GM21515 (cell line): ENCODE results near the gene DCAF11.
"Not testable (repeated sequence)": the region's sequence is repeated elsewhere in the genome, so short reads cannot be mapped to it uniquely, and the experiment has no call there.

Source experiments
- ATAC-seq: cut with Tn5 transposase; IDR thresholded peaks from one replicate; pipeline ENCODE4 v1.9.1; 2021; ENCODE audit not compliant: unreplicated experiment

Gene DCAF11

DNA sequence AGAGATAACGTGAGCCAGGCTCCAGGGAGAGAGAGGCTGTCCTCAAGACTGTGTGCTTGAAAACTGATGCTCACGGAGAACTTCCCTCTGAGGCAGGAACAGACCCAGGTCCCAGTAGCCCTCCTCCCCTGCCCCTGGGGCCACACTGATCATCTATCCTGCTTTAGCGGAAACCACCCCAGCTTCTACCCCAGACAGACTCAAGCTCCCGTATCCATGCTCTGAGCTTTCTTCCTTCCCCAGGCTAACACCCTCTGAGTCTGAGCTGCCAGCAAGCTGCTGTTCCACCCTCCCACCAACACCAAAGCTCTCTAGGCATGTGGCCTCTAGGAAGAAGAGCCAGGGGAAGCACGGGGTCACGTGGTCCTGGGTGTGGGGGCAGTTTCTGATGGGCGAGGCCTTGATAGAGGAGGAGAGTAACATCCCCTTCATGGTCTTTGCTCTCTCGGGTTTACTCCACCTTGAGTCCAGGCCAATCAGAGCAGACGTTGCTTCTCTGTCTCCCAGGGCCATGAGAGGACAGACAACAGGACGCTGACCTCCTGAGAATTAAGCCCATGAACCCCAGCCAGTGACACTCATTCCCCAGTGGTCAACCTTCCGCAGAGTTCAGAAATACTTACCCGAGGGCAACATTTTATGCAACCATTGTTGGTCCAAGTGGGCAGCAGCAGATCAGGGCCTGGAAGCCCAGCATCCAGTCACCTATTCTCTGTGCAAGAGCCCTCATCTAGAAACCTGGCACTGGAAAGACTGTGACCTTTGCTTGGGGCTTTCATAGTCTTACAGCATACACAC lies 19.1 kb upstream of the DCAF11 start:
- peak; percentile 60 for ATAC-seq

DNA sequence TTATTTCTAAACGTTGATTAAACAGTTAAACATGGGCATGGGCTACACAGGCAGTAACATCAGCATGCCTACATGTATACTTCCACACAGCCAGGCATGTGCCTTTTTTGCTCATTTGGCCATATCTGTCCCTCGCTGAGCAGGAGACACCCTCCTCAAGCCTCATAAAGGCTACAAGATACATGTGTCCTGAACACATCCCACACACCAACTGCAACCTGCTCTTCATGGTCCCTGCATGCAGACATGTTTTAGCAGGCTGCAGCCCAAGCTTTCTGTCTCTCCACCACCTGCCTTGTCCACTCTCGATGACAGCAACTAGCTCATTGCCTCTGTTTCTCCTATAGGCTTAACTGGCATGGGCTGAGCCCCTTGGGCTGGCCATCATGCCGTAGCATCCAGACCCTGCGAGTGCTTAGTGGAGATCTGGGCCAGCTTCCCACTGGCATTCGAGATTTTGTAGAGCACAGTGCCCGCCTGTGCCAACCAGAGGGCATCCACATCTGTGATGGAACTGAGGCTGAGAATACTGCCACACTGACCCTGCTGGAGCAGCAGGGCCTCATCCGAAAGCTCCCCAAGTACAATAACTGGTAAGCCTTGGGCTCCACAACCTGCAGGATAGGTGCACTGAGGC lies 17.9 kb upstream of the DCAF11 start:
- ATAC-seq = no peak

DNA sequence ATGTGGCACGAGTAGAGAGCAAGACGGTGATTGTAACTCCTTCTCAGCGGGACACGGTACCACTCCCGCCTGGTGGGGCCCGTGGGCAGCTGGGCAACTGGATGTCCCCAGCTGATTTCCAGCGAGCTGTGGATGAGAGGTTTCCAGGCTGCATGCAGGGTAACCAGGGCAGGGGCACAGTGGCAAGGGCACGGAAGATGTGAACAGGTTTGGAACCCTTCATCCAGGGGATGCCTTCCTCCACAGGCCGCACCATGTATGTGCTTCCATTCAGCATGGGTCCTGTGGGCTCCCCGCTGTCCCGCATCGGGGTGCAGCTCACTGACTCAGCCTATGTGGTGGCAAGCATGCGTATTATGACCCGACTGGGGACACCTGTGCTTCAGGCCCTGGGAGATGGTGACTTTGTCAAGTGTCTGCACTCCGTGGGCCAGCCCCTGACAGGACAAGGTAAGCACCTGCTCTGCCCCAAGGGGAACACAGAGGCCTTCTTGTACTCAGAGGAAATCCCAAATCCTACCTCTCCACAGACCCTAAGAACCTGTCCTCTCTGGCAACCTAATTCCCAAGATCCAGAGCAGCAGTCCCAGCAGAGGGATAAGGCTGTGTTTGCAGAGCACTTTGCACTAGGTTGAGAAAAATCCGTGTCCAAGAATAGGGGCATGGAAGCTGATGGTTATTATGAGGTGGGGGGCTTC lies 16.2 kb upstream of the DCAF11 start:
- no peak for ATAC-seq

DNA sequence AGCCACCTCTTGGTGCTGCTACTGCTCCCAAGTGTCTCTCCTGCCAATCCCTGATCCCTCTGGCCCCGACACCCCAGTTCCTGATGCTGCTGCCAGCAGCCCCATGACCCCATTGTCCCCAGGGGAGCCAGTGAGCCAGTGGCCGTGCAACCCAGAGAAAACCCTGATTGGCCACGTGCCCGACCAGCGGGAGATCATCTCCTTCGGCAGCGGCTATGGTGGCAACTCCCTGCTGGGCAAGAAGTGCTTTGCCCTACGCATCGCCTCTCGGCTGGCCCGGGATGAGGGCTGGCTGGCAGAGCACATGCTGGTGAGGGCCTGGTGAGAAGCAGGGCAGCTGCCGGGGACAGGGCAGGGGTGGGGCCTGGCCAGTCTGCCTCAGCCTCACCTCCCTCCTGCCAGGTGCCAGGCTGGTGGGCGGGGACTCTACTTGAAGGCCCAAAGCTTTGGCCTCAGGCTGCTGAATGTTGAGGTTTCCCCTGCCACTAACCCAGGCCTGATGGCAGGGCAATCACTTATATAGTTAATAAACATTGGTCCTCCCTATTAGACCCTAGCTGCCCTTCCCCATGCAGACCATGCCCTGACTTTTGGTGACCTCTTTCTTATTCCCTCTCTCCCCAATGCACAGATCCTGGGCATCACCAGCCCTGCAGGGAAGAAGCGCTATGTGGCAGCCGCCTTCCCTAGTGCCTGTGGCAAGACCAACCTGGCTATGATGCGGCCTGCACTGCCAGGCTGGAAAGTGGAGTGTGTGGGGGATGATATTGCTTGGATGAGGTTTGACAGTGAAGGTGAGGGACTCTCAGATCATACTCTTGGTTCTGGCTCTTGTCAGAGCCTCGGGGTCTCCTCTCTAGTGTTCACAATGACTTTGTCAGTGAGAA lies 15.4 kb upstream of the DCAF11 start:
- ATAC-seq = no peak

DNA sequence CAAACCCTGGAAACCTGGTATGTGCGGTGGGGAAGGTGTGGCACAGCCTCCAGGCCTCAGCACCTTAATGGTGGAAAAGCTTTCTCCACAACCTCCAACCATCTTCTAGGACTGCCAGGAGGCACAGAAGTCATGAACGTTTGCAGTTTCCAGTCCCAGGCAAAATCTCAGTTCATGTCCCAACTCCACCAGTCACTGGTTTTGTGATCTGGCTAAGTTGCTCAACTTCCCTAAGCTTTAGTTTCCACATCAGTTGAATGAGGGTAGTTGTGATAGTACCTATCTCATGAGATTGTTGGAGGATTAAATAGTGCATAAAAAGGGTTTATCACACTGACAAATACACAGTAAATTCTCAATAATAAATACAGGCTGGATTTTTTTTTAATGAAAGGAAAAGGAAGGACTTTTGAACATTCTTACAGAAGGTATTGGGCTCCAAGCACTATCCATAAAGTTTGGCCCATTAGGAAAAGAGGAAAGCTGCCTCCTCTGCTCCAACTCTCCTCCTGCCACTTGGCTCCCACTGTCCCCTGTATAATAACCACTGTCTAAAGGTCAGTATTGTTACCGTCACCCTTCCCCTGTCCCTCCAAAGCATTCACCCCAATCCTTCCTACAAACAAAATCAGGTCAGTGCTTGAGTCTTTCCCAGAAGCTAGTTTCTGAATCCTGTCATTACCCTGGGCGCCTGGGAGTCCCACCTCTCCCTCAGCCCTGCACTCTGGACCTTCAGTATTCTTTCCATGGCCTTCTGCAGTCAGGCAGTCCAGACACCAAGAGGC lies 14.2 kb upstream of the DCAF11 start:
- no peak for ATAC-seq

DNA sequence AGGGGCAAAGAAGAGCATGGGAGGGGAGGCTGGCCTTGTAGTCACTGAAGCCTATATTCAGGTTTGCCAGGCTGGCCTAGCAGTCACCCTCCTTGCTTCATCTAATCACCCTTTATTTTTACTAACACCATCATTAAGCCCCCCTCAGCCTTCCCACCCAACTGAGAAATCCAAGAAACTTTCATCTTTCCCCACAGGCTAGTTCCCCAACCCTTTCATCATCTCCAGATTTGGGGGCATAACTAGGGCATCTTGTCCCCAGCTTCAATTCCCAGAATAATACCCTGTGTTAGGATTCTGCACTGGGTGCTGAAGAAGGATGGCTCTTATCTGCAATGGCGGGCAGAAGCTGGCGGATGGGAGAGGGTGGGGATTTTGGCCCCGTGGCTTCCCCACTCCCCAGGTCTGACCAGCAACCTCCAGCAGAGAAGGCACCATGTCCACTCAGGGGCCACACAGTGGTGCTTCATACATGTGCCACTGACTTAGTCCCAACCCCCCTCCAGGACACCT lies 13.5 kb upstream of the DCAF11 start:
- no peak for ATAC-seq

DNA sequence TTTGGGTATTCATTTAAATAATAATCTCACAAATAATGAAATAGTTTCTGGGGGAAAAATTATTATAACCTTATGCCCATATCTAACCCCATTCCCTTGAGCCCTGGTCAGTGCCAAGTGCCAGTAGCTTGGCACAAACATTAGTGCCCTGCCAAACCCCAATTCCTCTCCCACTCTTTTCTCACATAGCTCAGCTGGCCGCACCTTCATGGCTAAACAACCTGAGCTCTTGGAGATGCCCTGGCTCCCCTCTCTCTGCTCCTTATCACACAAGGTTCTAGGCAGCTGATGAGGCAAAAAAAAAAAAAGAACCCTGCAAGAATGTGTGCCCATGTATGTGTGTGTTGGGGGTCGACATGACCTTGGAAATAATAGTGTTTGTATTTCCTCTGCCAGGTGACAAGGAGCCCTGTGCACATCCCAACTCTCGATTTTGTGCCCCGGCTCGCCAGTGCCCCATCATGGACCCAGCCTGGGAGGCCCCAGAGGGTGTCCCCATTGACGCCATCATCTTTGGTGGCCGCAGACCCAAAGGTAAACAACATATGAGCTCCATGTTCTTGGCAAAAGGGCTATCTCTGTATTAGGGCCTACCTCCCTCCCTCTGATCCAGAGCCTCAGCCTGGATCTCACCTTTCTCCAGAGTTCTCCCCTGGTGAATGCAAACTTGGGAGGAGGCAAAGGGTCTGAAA lies 12.1 kb upstream of the DCAF11 start:
- ATAC-seq = no peak

DNA sequence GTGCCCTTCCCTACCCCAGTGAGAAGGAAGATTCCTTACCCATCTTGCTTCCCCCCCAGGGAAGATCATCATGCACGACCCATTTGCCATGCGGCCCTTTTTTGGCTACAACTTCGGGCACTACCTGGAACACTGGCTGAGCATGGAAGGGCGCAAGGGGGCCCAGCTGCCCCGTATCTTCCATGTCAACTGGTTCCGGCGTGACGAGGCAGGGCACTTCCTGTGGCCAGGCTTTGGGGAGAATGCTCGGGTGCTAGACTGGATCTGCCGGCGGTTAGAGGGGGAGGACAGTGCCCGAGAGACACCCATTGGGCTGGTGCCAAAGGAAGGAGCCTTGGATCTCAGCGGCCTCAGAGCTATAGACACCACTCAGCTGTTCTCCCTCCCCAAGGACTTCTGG lies 11.1 kb upstream of the DCAF11 start:
- ATAC-seq = no peak

DNA sequence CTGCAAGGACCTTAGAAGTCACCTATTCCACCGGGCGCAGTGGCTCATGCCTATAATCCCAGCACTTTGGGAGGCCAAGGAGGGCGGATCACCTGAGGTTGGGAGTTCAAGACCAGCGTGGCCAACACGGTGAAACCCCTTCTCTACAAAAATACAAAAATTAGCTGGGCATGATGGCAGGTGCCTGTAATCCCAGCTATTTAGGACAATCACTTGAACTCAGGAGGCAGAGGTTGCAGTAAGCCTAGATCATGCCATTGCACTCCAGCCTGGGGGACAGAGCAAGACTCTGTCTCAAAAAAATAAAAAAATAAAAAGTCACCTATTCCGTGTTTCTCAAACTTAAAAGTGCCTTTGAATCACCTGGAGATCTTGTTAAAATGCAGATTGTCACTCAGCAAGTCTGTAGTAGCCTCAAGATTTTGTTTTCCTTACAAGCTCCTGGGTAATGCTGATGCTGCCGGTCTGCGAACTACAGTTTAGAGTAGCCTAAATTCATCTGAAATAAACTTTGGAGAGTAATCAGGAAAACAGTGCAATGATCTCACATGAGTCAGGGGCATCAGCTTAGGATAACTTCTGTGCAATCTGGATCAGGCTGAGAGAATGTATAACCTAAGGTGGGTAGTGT lies 8.9 kb upstream of the DCAF11 start:
- not testable (repeated sequence) for ATAC-seq

DNA sequence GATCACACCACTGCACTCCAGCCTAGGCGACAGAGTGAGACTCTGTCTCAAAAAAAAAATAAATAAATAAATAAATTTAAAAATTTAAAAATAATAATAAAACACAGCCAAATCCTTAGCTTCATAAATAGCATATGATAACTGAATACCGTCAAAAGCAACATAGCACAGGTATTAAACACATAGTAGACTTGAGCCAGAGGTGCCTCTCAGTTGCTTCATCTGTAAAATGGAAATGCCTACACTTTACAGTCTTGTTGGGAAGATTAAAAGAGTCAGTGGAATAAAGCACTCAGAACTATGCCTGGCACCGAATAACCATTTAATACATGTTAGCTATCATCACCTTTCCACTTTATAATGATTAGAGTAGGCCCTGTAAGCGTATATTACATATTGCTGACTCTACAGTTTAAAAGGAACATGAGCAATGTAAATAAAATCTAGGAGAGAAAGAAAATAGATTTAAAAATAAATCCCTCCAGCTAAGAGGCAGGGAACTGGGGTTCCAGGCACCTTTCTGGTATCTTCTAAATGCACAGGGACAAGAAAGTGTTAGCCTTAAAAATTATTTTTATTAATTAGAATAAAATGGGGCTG lies 7.8 kb upstream of the DCAF11 start:
- no peak for ATAC-seq

DNA sequence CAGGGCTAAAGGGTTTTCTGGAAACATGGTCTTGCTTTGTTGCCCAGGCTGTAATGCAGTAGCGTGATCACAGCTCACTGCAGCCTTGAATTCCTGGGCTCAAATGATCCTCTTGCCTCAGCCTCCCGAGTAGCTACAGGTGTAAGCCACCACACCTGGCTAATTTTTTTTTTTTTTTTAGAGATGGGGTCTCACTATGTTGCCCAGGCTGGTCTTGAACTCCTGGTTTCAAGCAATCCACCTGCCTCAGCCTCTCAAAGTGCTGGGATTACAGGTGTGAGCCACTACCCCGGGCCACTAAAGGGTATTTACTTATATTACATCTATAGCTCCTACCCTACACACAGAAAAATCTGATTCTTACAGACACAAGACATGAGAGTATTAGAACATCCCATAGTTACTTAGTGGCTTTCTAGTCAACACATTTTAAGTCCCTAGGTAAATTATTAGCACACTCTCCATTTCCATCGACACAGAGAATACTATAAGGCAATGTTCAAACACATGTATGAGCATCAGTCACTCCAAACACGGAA lies 6.2 kb upstream of the DCAF11 start:
- ATAC-seq = peak; percentile 27

DNA sequence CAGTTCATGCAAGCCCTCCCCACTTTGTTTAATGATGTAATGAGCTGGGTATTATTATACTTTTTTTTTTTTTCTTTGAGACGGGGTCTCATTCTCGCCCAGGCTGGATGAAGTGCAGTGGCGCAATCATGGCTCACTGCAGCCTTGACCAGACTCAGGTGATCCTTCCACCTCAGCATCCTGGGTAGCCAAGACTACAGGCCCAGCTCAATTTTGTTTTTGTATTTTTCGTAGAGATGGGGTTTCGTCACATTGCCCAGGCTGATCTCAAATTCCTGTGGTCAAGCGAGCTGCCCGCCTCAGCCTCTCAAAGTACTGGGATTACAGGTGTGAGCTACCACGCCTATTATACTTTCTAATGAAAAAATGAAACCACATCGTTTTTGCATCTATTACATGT lies 4.5 kb upstream of the DCAF11 start:
- ATAC-seq = no peak

DNA sequence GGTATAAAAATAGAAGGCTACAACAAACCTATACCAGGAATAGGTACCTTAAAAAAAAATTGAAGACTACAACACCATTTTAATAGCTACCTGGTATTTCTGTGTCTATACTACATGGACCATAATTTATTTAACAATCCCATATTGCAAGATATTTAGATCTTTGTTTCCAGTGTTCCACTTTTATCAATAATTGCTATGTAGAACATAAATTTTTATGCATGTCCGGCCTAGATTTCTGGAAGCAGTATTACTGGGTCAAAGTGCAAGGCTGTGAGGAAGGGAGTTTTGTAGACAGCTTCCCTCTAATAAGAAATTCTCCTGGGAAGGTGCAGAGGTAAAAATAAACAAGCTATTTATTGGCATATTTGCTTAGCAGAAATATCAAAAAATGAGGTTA lies 4.1 kb upstream of the DCAF11 start:
- no peak for ATAC-seq

DNA sequence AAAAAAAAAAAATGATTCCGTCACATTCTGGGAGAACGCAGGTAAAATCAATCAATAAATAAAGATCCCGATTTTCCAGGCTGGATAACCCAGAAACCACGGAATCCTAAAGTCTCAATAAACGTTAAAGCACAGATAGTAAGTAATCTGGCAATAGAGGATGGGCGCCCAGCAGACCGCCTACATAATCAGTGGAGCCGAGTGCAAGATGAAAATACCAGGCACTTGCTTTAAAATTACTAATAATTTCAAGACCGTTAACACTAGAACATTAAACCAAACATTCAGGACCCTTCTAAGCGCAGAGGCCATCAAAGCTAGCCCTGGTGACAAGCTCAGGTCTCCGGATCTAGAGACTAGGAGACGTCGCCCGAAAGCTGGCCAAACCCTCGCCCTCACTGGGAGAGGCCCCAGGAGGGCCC lies 1.2 kb upstream of the DCAF11 start:
- ATAC-seq = no peak

DNA sequence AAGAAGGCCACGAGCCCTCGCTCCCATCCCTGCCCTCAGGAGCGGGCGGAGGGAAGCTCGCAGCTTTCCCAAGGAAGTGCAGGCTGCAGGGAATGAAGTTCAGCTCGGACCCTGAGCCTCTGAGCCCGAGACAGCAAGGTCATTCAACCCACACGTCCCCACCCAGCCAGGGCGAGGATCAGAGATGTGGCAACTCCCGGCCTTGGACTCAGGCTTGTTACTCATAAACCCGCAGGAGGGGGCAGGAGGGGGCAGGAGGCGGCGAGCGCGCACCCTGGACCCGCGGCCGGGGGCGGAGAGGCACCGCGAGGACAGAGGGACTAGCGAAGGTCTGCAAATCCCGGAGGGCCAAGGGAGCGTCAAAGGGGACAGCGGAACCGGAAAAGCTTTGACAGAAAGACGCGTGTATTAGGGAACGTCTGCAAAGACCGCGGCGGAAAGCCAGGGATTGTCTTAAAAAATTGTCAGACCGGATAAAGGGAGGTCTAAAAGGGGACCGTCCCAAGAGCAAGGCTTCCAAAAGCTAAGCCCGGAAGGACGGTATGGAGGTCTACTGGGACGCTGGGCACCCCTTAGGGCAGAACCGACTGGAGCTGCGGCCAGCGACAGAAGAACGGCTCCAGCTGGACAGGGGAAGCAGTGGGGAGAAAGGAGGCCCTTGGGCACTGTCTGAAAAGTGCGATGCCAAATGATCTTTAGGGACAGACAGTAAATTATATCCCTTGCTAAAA lies 611 bp upstream of the DCAF11 start:
- ATAC-seq = peak; percentile 30

DNA sequence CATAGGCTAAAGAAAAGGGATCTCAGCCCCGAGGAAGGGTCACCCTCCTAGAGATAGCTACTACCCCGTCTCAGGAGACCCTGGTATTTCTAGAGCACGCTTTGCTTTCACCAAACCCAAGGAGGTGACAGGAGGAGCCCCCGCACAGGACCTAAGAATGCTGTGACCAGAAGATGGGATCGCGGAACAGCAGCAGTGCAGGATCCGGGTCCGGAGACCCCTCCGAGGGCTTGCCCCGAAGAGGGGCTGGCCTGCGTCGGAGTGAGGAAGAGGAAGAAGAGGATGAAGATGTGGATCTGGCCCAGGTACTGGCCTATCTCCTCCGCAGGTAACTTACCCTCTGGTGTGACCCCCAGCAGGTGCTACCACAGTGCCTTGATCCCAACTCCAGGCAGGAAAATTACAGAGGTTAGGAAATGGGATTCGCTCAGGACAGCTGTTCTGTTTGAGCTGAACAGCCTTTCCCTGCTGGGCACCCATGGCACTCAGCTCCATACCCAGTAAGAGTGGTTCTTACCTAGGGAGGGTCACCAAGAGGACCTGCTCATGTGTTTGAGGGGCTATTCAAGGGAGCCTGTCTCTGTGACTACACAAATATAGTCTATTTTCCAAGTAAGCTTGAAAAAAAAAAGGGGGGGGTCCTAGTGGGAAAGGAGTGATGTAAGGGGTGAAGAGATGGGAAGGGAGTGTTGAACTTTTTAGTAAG lies 998 bp downstream of the DCAF11 start:
- ATAC-seq = no peak
